ENCODE measurements around the gene LGALS7B. TPM values are rescaled to one million over a fixed set of nuclear protein-coding genes. Genes with fewer than 3 reads are reported as not detected.

Gene LGALS7B
- total RNA-seq: 0.73 TPM in 1 of 2 replicates, not detected in the other

GRCh38 chr19:38788478-38789243 lies at the start of gene LGALS7B:
Gene LGALS7B, plus strand, starts transcription at chr19:38789200. Its CDS starts 27 bp downstream, at chr19:38789227.

GRCh38 chr19:38744298-38744681 lies 44.7 kb upstream of the LGALS7B start, which contains the start of gene CAPN12:
Gene CAPN12, minus strand, starts transcription at chr19:38744474. Its CDS starts 309 bp downstream, at chr19:38744165.

GRCh38 chr19:38773469-38774177 lies 15.4 kb upstream of the LGALS7B start, which contains the start of gene LGALS7:
Gene LGALS7, minus strand, starts transcription at chr19:38773517. Its CDS starts 25 bp downstream, at chr19:38773492.

GRCh38 chr19:38812841-38813320 lies 23.9 kb downstream of the LGALS7B start, which contains the start of gene LGALS4:
Gene LGALS4, minus strand, starts transcription at chr19:38812945. Its CDS starts 59 bp downstream, at chr19:38812886.

Other genes starting within 250 kb of the LGALS7B start
- gene MAP4K1, start 171.2 kb upstream of the LGALS7B start, total RNA-seq: 0.33 and 0.58 TPM in 2 replicates
- 329 and 465 TPM in 2 replicates for gene EIF3K, start 170.0 kb upstream of the LGALS7B start, total RNA-seq
- 345 and 354 TPM in 2 replicates for gene ACTN4, start 141.6 kb upstream of the LGALS7B start, total RNA-seq
- gene CAPN12, start 44.7 kb upstream of the LGALS7B start, total RNA-seq: 0.15 and 0.17 TPM in 2 replicates
- gene LGALS7, start 15.7 kb upstream of the LGALS7B start, total RNA-seq: not detected in 2 replicates
- not detected in 2 replicates for gene LGALS4, start 23.7 kb downstream of the LGALS7B start, total RNA-seq
- gene ECH1, start 42.6 kb downstream of the LGALS7B start, total RNA-seq: 12.2 and 33.6 TPM in 2 replicates
- gene HNRNPL, start 60.8 kb downstream of the LGALS7B start, total RNA-seq: 259 and 326 TPM in 2 replicates
- gene RINL, start 89.1 kb downstream of the LGALS7B start, total RNA-seq: 2.0 and 2.8 TPM in 2 replicates
- gene SIRT2, start 110.4 kb downstream of the LGALS7B start, total RNA-seq: 69.5 and 96.8 TPM in 2 replicates
- 9.9 and 17.5 TPM in 2 replicates for gene NFKBIB, start 110.8 kb downstream of the LGALS7B start, total RNA-seq
- gene CCER2, start 123.0 kb downstream of the LGALS7B start, total RNA-seq: not detected in 2 replicates
- 13.9 and 14.5 TPM in 2 replicates for gene SARS2, start 141.6 kb downstream of the LGALS7B start, total RNA-seq
- 24.5 and 35.5 TPM in 2 replicates for gene MRPS12, start 141.7 kb downstream of the LGALS7B start, total RNA-seq
- gene FBXO17, start 186.5 kb downstream of the LGALS7B start, total RNA-seq: 28.1 and 49.3 TPM in 2 replicates
- 0.58 and 7.4 TPM in 2 replicates for gene FBXO27, start 243.3 kb downstream of the LGALS7B start, total RNA-seq